Measurements from ENCODE around the gene PCGF3.

DNA sequence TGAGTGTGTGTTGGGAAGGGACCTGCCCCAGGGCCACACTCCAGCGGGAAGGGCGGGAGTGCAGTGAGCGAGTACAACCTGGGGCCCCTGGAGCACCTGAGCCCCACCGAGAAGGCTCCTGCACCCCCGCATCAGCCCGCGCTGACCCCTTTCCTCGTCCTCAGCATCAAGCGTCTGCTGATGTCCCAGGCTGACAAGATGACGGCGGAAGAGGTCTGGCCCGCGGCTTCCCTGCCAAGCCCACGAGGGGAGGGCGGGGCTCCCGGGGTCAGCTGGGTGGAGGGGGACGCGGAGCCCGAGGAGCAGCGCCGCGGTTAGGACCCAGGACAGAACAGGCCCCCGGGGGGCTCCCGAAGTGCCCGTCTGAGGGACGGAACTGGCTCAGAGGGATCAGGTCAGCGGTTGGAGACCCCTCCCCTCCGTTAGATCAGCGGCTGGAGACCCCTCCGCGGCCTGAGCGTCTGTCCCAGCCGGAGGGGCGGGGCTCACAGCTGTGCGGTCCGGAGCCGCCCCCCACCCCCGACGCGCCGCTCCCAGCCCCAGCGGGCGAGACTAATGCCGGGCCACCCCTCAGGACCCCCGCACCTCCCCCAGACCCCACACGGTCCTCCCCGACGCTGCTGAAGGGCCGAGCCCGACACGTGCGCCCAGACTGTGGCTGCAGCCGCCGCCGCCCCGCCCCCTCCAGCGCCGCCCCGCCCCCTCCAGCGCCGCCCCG is 24.5 kb upstream of the PCGF3 start:
- TF ChIP-seq POLR2AphosphoS5 (IDR thresholded peaks at IDR 0.05; ENCODE audit: low read depth, low read length) (no peak), TAF1 (IDR thresholded peaks at IDR 0.05; ENCODE audit: borderline replicate concordance, insufficient read depth, low read length) (no peak)
